ENCODE results near the gene CCDC178.

CCDC178 gene

GRCh38 chr18:33282142-33282541, 158.4 kb downstream of the CCDC178 start:
- no peak for TF ChIP-seq POLR2AphosphoS5 (IDR thresholded peaks at IDR 0.05; ENCODE audit: low read depth, low read length)
- TF ChIP-seq POLR2A (IDR thresholded peaks at IDR 0.05; ENCODE audit: low read depth, low read length): no peak
- TF ChIP-seq TAF1 (IDR thresholded peaks at IDR 0.05; ENCODE audit: borderline replicate concordance, low read depth, low read length): no peak
- DNase-seq (ENCODE audit: insufficient read length) (no peak), FAIRE-seq (no peak)

DNA sequence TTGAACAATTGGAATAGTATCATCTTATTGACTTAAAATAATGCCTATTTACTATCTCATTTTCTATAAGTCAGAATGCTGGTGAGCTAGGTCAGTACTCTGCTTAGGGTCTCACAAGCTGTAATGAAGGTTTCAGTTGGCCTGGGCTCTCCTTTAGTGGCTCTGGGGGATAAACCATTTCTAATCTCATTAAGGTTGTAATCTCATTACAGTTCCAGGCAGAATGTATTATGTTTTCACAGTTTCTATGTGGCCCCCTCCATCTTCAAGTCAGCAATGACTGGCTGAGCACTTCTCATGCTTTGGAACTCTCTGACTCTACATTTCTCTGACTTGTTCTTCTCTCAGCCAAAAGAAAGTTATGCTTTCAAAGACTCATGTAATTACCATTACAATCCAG, 163.1 kb downstream of the CCDC178 start:
- no peak for DNase-seq (ENCODE audit: insufficient read length)
- FAIRE-seq: no peak
- TF ChIP-seq POLR2AphosphoS5 (IDR thresholded peaks at IDR 0.05; ENCODE audit: low read depth, low read length): no peak
- TF ChIP-seq POLR2A (IDR thresholded peaks at IDR 0.05; ENCODE audit: low read depth, low read length): no peak
- TF ChIP-seq TAF1 (IDR thresholded peaks at IDR 0.05; ENCODE audit: borderline replicate concordance, low read depth, low read length): no peak

GRCh38 chr18:33275843-33276242, 164.7 kb downstream of the CCDC178 start:
- DNase-seq (ENCODE audit: insufficient read length) (no peak), FAIRE-seq (no peak)
- TF ChIP-seq POLR2A (IDR thresholded peaks at IDR 0.05; ENCODE audit: low read depth, low read length) (no peak), TAF1 (IDR thresholded peaks at IDR 0.05; ENCODE audit: borderline replicate concordance, low read depth, low read length) (no peak), POLR2AphosphoS5 (IDR thresholded peaks at IDR 0.05; ENCODE audit: low read depth, low read length) (no peak)

GRCh38 chr18:33270297-33270696, 170.2 kb downstream of the CCDC178 start:
- DNase-seq (ENCODE audit: insufficient read length): no peak
- FAIRE-seq: no peak
- TF ChIP-seq TAF1 (IDR thresholded peaks at IDR 0.05; ENCODE audit: borderline replicate concordance, low read depth, low read length) (no peak), POLR2AphosphoS5 (IDR thresholded peaks at IDR 0.05; ENCODE audit: low read depth, low read length) (no peak), POLR2A (IDR thresholded peaks at IDR 0.05; ENCODE audit: low read depth, low read length) (no peak)

- FAIRE-seq (no peak), DNase-seq (ENCODE audit: insufficient read length) (no peak)
- TF ChIP-seq POLR2A (IDR thresholded peaks at IDR 0.05; ENCODE audit: low read depth, low read length) (no peak), TAF1 (IDR thresholded peaks at IDR 0.05; ENCODE audit: borderline replicate concordance, low read depth, low read length) (no peak), POLR2AphosphoS5 (IDR thresholded peaks at IDR 0.05; ENCODE audit: low read depth, low read length) (no peak)
Measured at GRCh38 chr18:33269223-33269622, 171.3 kb downstream of the CCDC178 start.

- no peak for FAIRE-seq
- TF ChIP-seq POLR2AphosphoS5 (IDR thresholded peaks at IDR 0.05; ENCODE audit: low read depth, low read length): no peak
- no peak for TF ChIP-seq POLR2A (IDR thresholded peaks at IDR 0.05; ENCODE audit: low read depth, low read length)
- TF ChIP-seq TAF1 (IDR thresholded peaks at IDR 0.05; ENCODE audit: borderline replicate concordance, low read depth, low read length): no peak
- no peak for DNase-seq (ENCODE audit: insufficient read length)
Measured at GRCh38 chr18:33264566-33264965, 176.0 kb downstream of the CCDC178 start.

DNA sequence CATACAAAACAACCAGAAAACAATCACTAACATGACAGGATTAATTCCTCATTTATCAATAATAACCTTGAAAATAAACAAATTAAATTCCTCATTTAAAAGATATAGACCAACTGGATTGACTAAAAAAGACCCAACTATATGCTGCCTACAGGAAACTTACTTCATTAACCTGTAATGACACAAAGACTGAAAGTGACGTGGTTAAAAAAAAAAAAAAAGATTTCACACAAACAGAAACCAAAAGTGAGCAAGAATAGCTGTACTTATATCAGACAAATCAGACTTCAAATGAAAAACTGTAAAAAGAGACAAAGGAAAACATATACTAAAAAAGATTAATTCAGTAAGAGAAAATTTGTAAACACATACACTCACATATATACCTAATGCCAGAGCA, 201.2 kb downstream of the CCDC178 start:
- TF ChIP-seq POLR2AphosphoS5 (IDR thresholded peaks at IDR 0.05; ENCODE audit: low read depth, low read length): no peak
- no peak for TF ChIP-seq TAF1 (IDR thresholded peaks at IDR 0.05; ENCODE audit: borderline replicate concordance, low read depth, low read length)
- no peak for TF ChIP-seq POLR2A (IDR thresholded peaks at IDR 0.05; ENCODE audit: low read depth, low read length)
- no peak for FAIRE-seq
- DNase-seq (ENCODE audit: insufficient read length): no peak

GRCh38 chr18:33232318-33232626, 208.2 kb downstream of the CCDC178 start:
- FAIRE-seq (no peak), DNase-seq (ENCODE audit: insufficient read length) (no peak)
- TF ChIP-seq POLR2AphosphoS5 (IDR thresholded peaks at IDR 0.05; ENCODE audit: low read depth, low read length) (no peak), POLR2A (IDR thresholded peaks at IDR 0.05; ENCODE audit: low read depth, low read length) (no peak), TAF1 (IDR thresholded peaks at IDR 0.05; ENCODE audit: borderline replicate concordance, low read depth, low read length) (no peak)

- peak; percentile 93 for FAIRE-seq
- DNase-seq (ENCODE audit: insufficient read length): no peak
- TF ChIP-seq TAF1 (IDR thresholded peaks at IDR 0.05; ENCODE audit: borderline replicate concordance, low read depth, low read length) (no peak), POLR2A (IDR thresholded peaks at IDR 0.05; ENCODE audit: low read depth, low read length) (no peak), POLR2AphosphoS5 (IDR thresholded peaks at IDR 0.05; ENCODE audit: low read depth, low read length) (no peak)
Measured at GRCh38 chr18:33231474-33232317, 208.8 kb downstream of the CCDC178 start.

GRCh38 chr18:33212363-33212762, 228.2 kb downstream of the CCDC178 start:
- TF ChIP-seq TAF1 (IDR thresholded peaks at IDR 0.05; ENCODE audit: borderline replicate concordance, low read depth, low read length): no peak
- no peak for TF ChIP-seq POLR2AphosphoS5 (IDR thresholded peaks at IDR 0.05; ENCODE audit: low read depth, low read length)
- TF ChIP-seq POLR2A (IDR thresholded peaks at IDR 0.05; ENCODE audit: low read depth, low read length): no peak
- no peak for FAIRE-seq
- DNase-seq (ENCODE audit: insufficient read length): no peak

GRCh38 chr18:33210575-33211189, 229.8 kb downstream of the CCDC178 start:
- DNase-seq (ENCODE audit: insufficient read length) (no peak), FAIRE-seq (no peak)
- TF ChIP-seq POLR2AphosphoS5 (IDR thresholded peaks at IDR 0.05; ENCODE audit: low read depth, low read length): no peak
- no peak for TF ChIP-seq POLR2A (IDR thresholded peaks at IDR 0.05; ENCODE audit: low read depth, low read length)
- TF ChIP-seq TAF1 (IDR thresholded peaks at IDR 0.05; ENCODE audit: borderline replicate concordance, low read depth, low read length): no peak

DNA sequence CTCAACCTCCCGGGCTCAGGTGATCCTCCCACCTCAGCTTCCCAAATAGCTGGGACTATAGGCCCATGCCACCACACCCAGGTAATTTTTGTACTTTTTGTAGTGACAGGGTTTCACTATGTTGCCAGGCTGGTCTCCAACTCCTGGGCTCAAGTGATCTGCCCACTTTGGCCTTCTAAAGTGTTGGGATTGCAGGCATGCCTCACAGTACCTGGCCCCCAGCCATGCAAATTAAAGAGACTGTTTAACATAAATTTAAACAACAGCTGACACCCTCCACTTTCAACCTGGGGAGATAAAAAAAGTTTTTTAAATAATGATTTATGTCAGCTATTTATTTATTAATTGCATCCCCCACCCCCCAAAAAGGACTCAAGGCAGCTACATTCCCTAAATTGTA, 234.7 kb downstream of the CCDC178 start:
- TF ChIP-seq POLR2AphosphoS5 (IDR thresholded peaks at IDR 0.05; ENCODE audit: low read depth, low read length): no peak
- TF ChIP-seq TAF1 (IDR thresholded peaks at IDR 0.05; ENCODE audit: borderline replicate concordance, low read depth, low read length): no peak
- TF ChIP-seq POLR2A (IDR thresholded peaks at IDR 0.05; ENCODE audit: low read depth, low read length): no peak
- no peak for DNase-seq (ENCODE audit: insufficient read length)
- FAIRE-seq: no peak
